ENCODE measurements around the gene LCN10.

LCN10 gene

DNA sequence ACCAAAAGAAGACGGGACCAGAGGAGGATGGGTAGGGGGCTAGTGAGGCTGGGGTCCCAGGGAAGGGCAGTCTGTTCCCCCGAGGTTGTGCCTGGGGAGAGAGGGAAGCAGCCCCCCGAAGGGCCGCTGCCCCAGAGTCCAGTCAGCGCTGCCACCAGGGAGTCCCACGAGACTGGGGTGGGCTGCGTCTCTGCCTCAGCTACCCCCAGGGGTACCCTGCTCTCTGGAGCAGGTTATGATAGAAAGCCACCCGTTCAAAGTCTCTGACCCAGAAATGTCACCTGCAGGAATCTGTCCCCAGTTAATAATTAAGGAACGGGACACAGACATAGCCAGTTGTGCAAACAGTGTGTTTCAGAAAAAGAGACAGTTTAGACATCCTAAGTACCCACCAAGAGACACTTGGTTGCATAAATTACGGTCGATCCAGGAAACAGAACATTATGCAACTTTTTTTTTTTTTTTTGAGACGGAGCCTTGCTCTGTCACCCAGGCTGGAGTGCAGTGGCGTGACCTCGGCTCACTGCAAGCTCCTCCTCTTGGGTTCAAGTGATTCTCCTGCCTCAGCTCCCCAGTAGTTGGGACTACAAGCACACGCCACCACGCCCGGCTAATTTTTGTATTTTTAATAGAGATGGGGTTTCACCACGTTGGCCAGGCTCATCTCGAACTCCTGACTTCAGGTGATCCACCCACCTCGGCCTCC is 44.8 kb downstream of the LCN10 start:
- no peak for FAIRE-seq

DNA sequence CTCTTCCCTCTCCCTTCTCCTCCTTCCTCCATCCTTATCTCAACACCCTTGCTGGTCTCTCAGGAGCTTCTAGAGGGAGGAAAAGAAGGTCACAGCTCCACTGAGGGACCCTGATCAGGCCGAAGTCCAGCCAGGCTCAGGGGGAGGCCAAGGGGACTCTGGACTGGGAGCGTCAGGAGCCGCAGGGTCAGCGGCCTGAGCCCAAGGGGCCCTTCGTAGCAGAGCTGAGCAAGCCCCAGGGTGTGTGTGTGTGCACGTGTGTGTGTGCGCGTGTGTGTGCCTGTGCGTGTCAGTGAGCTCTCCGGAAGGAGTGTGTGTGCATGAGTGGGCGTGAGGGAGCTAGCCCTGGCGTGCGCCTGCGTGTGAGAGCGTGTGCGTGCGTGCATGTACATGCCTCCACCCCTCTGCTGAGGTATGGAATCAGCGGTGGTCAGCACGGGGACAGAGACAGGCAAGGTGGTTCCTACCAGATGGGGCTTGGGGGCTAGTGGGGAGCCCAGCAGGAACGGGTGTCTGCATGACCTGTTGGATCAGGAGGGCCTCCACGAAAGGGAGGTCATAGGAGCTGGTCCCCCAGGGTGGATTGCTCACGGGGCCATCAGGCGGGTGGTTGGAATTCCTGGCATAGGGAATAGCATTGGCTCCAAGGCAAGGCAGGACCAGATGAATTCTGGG is 45.5 kb downstream of the LCN10 start:
- FAIRE-seq: no peak

DNA sequence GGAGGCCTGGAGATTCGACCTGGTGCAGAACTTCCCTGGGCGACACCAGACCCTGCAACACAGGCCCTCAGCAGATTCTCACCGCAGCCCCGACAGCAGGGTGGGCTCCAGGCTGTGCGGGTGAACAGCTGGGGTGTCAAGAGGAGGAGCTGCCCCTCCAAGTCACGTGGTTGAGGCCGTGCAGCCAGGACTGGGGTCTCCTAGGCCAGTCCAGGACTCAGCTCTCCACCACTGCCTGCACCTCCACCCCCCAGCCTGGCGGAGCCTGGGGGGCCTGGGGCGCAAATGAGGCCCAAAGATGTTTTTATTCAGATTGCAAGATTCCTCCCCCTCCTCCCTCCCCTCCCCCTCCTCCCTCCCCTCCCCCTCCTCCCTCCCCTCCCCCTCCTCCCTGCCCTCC is 46.2 kb downstream of the LCN10 start:
- FAIRE-seq: no peak

DNA sequence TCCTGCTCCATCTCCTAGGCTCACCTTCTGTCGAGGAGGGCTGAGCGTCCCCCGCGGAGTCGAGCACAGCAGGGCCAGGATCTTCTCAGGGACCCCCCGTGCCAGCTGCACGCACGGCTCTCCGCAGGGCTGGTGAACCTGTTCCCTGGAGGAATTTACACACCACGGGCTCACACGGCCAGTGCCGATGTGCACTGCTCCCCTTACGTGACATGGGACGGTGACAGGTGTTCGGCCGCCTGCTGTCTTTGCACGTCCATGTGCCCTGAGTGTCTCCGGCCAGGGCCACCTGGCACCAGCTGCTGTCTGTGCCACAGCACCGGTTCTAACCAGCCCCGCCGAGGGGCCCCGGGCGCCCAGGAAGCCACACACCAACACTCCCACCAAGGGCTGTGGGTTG is 46.8 kb downstream of the LCN10 start:
- no peak for FAIRE-seq

DNA sequence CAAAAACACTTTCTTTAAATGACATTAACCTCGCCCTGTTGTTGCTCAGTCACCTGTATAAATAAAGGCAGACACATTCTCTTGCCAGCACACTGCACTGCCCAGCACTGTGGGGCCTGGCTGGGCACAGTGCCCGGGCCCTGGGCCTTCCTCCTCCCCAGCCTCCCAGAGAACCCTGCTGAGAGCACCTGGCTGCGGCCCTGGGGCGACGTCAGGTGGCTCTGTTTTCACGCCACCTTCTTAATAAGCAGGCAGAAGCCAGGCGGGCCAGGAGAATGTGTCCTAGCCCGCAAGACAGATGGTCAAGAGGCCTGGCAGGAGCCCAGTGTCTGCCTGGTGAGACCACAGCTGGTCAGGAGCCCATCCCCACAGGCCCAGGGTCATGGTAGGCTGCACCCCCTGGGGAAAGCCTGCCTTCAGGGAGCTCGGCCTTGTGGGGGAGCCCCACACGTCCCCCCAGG is 47.3 kb downstream of the LCN10 start:
- FAIRE-seq: no peak

DNA sequence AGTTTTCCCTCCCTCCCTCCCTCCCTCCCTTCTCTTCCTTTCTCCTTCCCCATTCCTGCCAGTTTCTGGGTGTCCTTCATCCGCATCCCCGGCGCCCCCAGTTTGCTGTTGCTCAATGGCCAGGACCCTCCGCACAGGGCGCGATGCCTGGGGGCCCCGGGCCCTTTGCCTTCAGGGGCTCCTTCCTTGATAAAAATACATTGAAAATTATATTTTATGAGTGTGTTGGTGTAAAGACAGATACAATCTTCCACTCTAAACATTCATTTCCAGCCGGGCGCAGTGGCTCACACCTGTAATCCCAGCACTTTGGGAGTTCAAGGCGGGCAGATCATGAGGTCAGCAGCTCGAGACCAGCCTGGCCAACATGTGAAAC is 47.9 kb downstream of the LCN10 start:
- no peak for FAIRE-seq

DNA sequence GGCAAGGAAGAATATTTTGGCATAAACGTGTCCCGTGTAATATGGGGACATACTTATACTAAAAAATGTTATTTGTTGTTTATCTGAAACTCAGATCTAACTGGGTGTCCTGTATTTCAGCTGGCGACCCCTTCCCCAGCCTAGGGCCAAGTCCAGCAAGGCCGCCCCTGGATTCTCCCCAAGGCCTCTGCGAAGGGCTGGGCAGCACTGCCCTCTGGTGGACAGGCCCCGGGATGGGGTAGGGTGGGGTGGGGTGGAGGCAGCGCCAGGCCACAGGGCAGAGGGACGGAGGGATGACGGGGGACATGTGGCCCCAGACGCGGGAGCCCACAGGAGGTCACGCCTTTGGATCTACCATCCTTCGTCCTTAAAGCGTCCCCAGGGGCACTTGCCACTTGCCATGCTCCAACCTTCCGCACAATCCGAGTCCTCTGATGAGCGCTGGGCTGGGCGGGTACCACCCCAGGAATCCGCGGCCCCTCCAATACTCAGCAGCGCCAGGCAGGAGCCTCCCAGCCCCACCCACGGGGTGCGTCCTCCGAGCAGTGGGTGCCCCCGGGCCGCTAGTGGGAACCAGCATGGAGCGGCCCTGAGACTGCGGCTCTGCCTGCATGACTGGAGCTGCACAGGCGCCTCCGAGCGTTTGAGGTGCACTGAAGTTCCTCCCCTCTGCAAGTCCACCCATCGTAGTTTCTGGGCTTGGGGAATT is 48.4 kb downstream of the LCN10 start:
- no peak for FAIRE-seq

DNA sequence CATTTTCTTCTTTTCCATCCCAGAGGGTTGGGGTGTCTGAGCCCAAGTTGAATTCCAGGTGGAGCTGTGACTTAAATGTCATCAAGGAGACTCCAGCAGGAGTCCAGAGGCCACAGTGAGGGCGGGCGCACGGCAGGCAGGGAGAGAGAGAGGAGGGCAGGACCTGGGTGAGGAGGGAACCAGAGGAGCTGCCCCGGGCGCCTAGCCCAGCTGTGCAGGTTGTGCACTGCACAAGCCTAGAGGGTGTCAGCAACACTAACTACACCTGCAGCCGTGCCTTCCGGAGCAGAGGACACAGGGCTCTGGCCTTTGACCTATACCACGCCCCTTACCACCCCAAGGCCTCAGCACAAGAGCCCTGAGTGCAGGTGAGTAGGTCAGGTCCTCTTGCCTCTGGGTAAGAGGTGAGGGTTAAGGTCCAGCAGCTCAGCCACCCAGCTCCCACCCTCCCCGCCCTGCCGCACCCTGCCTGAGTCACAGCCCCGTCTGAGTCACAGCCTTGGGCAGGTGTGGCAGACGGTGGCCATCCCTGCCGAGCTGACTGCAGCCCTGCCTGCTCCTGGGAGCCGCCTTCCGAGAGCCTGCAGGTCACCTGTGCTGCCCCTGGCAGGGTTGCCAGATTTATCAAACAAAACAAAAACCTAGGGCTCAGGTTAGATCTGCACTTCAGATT is 49.1 kb downstream of the LCN10 start:
- no peak for FAIRE-seq

DNA sequence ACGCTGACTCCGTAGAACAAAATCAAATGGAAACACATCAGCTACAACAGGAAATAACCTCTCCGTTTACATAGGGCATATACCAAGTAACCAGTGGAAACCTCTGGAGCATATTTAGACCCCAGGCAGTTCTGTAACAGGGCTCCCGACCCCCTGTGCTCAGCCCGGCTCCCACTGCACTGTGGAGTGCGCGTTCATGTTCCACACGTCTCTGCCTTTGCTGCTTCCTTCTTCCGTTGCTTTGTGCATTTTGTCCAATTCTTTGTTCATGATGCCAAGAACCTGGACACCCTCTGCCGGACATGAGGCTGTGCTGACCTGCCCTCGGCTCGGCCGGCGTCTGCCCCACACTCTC is 49.6 kb downstream of the LCN10 start:
- no peak for FAIRE-seq

DNA sequence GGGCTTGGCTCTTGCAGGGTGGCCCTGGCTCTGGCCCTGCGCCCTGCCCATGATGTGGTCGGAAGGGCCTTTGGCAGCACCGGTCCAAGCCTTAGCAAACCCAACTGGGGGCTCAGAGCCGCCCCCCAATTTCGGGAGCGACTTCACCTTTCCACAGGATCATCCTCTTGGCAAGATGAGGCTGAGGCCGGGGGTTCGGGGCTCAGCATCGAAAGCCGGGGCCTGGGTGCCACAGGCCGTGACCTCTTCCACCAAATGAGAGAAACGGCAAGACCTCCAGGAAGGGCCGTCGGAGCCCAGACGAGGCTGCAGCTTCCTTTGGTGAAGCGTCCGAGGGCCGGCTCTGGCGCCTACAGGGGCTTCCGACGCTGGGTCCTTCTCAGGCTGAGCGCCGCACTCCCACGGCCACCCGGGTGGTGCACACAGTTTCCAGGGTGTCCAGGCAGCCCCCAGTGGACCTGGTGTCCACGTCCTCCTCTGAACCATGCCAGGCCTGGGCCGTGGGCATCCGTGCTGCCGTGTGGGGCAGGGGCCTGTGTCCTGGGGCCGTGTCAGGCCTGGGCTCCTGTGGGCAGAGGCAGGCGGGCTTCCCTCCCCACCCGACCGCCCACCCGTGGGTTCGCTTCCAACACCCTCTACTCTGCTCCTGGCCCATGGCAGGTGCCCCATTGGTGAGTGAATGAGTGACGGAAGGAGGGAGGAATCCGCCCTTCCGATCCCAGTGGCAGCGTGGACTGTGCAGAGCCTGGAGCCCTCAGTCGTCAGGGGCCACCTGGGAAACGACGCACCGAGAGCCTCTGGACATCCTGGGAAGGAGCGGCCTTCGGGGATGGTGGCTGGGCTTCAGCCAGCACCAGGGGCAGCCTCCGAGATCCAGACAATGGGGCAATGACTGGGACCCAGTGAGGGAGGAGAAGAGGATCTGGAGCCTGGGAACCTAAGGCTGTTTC is 50.3 kb downstream of the LCN10 start:
- FAIRE-seq: no peak

DNA sequence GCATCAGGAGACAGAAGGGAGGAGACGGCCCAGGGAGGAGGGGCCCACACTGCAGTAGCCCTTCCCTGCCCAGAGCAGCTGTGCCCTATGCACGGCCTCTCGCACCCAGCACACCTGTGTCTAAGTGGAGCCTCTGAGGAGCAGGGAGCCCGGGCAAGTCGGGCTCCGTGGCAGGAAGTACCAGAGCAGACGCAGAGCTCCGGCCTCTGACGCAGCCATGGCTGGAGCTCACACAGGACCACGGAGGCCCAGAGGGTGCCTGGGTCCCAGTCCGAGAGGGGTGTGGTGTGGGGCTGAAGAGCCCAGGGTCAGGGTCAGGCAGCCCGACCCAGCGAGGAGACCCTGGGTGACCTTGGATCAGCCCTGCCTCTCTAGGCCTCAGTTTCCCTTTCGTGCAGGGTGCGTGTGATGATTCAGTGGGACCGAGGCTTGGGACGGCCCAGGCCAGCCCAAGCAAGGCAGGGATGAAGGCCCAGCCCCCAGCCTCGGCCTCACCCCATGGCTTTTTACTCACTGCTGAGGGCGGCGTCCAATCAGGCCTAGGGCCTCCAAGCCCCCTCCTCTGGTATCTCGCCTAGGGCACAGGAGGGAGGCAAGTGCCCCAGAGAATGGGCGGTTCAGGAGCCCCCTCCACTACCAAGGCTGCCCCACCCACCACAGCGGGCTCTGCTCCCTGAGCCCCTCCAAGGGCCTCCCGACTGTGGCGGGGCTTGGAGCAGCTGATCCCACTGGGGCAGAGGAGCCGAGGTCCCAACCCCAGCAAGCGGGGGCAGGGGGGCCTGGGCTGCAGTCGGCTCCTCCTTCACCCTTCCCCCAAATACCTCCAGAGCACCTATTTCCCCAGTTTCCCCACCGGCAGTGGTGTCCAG is 51.2 kb downstream of the LCN10 start:
- no peak for FAIRE-seq

DNA sequence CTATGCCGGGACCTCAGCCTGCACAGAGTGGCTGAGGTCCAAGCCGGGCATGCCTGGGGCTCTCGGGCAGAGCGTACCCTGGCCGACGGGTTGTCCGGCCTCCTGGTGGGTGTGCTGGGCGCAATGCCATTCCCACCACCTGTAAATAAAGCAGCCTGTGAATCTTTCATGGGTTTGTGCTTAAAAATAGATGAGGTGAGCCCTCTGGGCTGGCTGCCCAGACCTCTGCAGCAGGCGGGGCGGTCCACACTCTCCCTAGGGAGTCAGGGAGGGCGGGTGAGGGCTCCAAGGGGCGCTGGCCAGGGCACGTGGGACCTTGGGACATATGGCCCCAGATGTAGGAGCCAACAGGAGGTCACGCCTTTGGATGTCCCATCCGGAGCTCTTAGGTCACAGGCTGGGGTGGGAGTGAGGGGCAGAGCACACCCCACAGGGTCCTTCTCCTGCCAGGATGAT is 51.9 kb downstream of the LCN10 start:
- no peak for FAIRE-seq

DNA sequence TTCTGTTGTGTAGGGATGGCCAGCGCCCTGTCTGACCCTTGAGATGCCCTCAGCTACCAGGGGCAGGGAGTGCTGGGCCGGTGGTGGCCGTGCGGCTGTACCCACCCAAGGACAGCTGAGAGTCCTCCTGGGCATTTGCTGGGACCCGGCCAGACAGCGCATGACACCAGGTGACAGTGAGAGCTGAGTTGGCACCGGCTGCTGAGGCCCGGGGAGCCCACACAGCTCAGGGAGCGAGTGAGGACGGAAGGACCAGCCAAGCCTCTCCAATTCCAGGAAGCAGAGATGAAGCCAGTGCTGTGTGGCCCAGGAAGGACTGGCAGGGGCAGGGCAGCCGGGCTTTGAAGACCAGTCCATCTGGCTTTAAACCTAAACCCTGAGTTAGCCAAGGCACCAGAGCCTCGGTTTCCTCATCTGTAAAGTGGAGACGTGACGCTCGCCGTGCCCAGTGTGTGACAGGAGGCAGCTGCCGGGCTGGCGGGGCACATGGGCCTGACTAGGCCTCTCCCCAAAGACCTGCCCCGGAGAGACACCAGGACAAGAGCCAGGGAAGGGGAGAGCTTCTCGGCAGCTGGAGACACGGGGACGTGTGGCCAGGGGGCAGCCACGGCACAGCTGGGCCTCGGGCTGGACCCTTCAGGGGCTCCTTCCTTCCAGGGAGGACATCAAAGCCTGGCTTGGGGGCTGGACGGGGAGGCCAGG is 52.5 kb downstream of the LCN10 start:
- no peak for FAIRE-seq

DNA sequence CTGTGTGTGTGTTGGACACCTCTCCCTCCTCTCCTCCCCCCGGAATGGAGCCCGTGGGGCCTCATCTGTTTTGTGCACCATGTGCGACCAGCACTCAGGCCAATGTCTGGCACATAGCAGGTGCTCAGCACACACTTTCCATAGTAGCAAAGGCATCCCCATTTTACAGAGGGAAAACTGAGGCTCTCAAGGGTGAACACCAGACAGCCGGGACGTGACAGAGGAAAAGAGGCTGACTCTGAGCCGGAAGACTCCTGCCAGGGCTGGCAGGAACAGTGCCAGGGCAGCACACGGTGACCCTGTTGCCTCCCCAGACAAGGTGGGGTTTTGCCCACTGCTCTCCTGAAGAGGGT is 53.7 kb downstream of the LCN10 start:
- no peak for FAIRE-seq

DNA sequence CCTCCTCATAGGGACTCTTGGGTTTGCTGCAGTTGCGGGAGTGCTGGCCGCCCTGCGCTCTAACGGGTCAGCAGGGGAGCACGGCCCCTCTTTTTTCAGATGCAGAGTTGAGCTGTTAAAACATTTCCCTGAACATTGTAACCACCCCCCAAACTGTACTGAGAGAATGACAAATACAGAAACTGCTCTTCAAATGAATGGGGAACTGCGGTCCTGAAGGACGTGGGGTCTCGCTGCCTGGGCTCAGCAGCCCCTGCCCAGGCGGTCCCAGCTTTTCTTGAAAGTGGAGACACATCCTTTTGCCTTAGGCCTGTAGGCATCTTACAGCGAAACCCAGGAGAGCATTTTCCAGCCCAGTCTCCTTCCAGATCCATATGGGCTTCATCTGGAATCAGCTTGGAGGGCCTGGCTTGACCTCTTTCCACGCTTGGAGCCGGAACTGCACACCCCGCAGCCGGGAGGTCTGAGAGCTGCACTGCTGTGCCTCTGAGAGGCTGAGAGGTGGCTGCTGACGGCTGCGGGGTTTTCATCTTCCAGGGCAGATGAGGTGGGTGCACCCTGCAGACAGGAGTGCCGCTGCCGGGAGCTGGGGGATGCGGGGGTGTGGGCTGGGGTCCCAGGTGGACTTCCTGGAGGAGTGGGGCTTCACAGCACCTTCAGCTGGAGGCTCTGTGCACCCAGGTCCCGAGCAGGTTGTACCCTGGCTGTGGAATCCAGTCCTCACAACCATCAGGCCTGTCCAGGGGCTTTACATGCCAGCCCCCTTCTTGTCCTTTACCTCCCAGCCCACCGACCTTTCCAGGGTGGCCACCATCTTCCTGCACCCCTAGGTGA is 54.2 kb downstream of the LCN10 start:
- no peak for FAIRE-seq

Measured in TTC549 (cell line).